ENCODE data around the gene TUBB2B. TPM values are rescaled to one million over a fixed set of nuclear protein-coding genes. Genes with fewer than 3 reads are reported as not detected.
"Not testable (repeated sequence)": the region's sequence is repeated elsewhere in the genome, so short reads cannot be mapped to it uniquely, and the experiment has no call there.

Gene TUBB2B
- total RNA-seq, 1 donor from 2014 or later: 287 TPM

GRCh38 chr6:3204921-3205320 is 22.5 kb downstream of the TUBB2B start:
- Histone ChIP-seq H3K27me3 (ENCODE audit: control insufficient read depth, insufficient read depth, low read length) (no peaks in the 10 kb centered on the region), H3K4me3 (ENCODE audit: low read depth, low read length) (no peak overlapping the region), H3K36me3 (ENCODE audit: control insufficient read depth, insufficient read depth, low read length) (no peaks in the 10 kb centered on the region)
- TF ChIP-seq CTCF (IDR thresholded peaks at IDR 0.05; ENCODE audit: insufficient read depth, low read length, poor library complexity, severe bottlenecking): no peak
- DNase-seq (ENCODE audit: low read depth): no peak

GRCh38 chr6:3202999-3203696 is 24.3 kb downstream of the TUBB2B start:
- no peak for DNase-seq (ENCODE audit: low read depth)
- TF ChIP-seq CTCF (IDR thresholded peaks at IDR 0.05; ENCODE audit: insufficient read depth, low read length, poor library complexity, severe bottlenecking): no peak
- Histone ChIP-seq H3K36me3 (ENCODE audit: control insufficient read depth, insufficient read depth, low read length) (no peaks in the 10 kb centered on the region), H3K27me3 (ENCODE audit: control insufficient read depth, insufficient read depth, low read length) (no peaks in the 10 kb centered on the region), H3K4me3 (ENCODE audit: low read depth, low read length) (no peak overlapping the region)

GRCh38 chr6:3201388-3201787 is 26.1 kb downstream of the TUBB2B start:
- no peak for TF ChIP-seq CTCF (IDR thresholded peaks at IDR 0.05; ENCODE audit: insufficient read depth, low read length, poor library complexity, severe bottlenecking)
- DNase-seq (ENCODE audit: low read depth): no peak
- Histone ChIP-seq H3K4me3 (ENCODE audit: low read depth, low read length) (no peak overlapping the region), H3K36me3 (ENCODE audit: control insufficient read depth, insufficient read depth, low read length) (no peaks in the 10 kb centered on the region), H3K27me3 (ENCODE audit: control insufficient read depth, insufficient read depth, low read length) (no peaks in the 10 kb centered on the region)

- H3K27me3 ChIP-seq (ENCODE audit: control insufficient read depth, insufficient read depth, low read length): no peaks in the 10 kb centered on the region
- TF ChIP-seq CTCF (IDR thresholded peaks at IDR 0.05; ENCODE audit: insufficient read depth, low read length, poor library complexity, severe bottlenecking): no peak
- no peak for DNase-seq (ENCODE audit: low read depth)
- no peaks in the 10 kb centered on the region for H3K36me3 ChIP-seq (ENCODE audit: control insufficient read depth, insufficient read depth, low read length)
- no peak overlapping the region for H3K4me3 ChIP-seq (ENCODE audit: low read depth, low read length)
These were observed 26.8 kb downstream of the TUBB2B start for GRCh38 chr6:3200682-3201081.

GRCh38 chr6:3199382-3199781 is 28.1 kb downstream of the TUBB2B start:
- no peak for TF ChIP-seq CTCF (IDR thresholded peaks at IDR 0.05; ENCODE audit: insufficient read depth, low read length, poor library complexity, severe bottlenecking)
- H3K4me3 ChIP-seq (ENCODE audit: low read depth, low read length): no peak overlapping the region
- no peaks in the 10 kb centered on the region for H3K36me3 ChIP-seq (ENCODE audit: control insufficient read depth, insufficient read depth, low read length)
- no peak for DNase-seq (ENCODE audit: low read depth)
- no peaks in the 10 kb centered on the region for H3K27me3 ChIP-seq (ENCODE audit: control insufficient read depth, insufficient read depth, low read length)

GRCh38 chr6:3197734-3198133 is 29.7 kb downstream of the TUBB2B start:
- not testable (repeated sequence) for H3K4me3 ChIP-seq (ENCODE audit: low read depth, low read length)

More at GRCh38 chr6:3197734-3198133, 29.7 kb downstream of the TUBB2B start:
- not testable (repeated sequence) for H3K27me3 ChIP-seq (ENCODE audit: control insufficient read depth, insufficient read depth, low read length); H3K36me3 ChIP-seq (ENCODE audit: control insufficient read depth, insufficient read depth, low read length); DNase-seq (ENCODE audit: low read depth)

Measured in kidney epithelial cell (primary cell).